GM18870 (cell line): ENCODE results near the gene PORCN.
"Not testable (repeated sequence)": the region's sequence is repeated elsewhere in the genome, so short reads cannot be mapped to it uniquely, and the experiment has no call there.

Experiments
- ATAC-seq: cut with Tn5 transposase; IDR thresholded peaks from one replicate; pipeline ENCODE4 v1.9.1; 2021; ENCODE audit warnings: moderate library complexity; ENCODE audit not compliant: unreplicated experiment

Gene PORCN

GRCh38 chrX:48509619-48510018, 827 bp downstream of the PORCN start:
- no peak for ATAC-seq

GRCh38 chrX:48511560-48511959, 2.8 kb downstream of the PORCN start:
- no peak for ATAC-seq

DNA sequence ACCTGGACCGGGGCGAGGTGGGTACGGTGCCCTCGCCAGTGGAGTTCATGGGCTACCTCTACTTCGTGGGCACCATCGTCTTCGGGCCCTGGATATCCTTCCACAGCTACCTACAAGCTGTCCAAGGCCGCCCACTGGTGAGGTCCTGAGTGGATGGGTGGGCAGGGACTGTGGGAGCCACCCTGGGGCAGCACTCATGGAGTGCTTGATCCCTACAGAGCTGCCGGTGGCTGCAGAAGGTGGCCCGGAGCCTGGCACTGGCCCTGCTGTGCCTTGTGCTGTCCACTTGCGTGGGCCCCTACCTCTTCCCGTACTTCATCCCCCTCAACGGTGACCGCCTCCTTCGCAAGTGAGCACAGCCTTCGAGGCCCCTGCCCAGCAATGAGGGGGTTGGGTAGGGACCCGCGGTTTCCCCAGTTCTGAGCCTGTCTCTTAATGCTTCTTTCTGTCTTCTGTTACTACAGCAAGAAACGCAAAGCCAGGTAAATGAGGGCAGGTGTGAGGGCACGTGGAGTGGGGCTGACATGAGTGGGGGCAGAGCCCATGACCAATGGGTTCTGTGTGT, 3.7 kb downstream of the PORCN start:
- no peak for ATAC-seq

DNA sequence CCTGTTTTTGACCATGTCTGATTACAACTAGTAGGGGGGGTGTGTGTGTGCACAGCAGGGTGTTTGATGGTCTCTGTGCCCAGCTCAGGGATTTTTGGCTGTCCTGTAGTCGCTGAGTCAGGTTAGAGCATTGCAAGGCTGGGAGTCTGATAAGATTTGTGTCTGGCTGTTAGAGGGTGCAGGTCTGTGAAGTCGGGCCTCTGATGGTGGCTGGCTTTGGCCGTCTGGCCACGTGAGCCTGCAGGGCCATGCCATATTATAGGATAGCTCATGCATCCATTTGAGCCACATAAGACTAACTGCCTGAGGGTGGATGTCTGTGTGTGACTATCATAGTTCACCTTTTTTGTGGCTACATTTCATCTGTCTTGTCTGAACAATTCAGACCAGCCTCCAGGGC, 4.9 kb downstream of the PORCN start:
- no peak for ATAC-seq

GRCh38 chrX:48514126-48514806, 5.5 kb downstream of the PORCN start:
- no peak for ATAC-seq

DNA sequence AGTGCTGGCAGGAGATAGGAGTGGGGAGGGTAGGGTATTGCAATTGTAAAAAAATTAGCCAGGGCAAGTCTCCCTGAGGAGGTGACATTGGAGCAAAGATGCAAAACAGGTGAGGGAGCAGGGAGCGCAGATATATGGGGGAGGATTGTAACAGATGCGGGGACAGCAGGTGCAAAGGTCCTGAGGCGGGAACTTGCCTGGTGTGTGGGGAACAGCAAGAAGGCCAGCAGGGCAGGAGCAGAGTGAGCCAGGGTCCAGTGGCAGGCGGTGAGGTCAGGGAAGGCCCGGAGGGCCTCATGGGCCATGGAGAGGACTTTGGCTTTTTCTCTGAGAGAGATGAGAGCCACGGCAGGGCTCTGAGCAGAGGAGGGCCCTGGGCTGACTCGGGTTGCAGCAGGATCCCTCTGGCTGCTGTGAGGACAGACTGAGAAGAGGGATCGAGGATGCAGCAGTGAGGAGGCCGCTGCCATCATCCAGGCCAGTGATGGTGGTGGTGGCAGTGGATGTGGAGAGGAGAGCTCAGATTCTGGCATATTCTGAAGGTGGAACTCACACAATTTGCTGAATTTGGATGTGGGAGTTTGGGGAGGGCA, 6.2 kb downstream of the PORCN start:
- ATAC-seq: no peak

DNA sequence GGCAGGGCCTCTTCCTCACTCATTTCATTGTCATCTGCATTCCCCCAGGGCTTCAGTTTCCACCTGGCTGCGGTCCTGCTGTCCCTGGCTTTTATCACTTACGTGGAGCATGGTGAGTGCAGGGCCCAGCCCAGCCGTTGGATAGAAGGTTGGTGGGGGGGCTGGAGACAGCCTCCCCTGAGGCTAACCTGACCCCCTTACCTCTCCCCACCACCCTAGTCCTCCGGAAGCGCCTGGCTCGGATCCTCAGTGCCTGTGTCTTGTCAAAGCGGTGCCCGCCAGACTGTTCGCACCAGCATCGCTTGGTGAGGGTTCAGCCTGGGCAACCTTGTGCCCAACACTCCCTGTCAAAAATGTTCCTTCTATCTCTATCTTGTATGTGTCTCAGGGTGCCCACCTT, 7.0 kb downstream of the PORCN start:
- ATAC-seq: no peak

GRCh38 chrX:48516285-48516684, 7.5 kb downstream of the PORCN start:
- ATAC-seq: no peak

GRCh38 chrX:48516987-48517386, 8.2 kb downstream of the PORCN start:
- no peak for ATAC-seq

GRCh38 chrX:48519481-48519880, 10.7 kb downstream of the PORCN start:
- not testable (repeated sequence) for ATAC-seq

- ATAC-seq: no peak
These were observed 11.7 kb downstream of the PORCN start for GRCh38 chrX:48520455-48520854.

GRCh38 chrX:48520976-48521352, 12.2 kb downstream of the PORCN start:
- no peak for ATAC-seq

DNA sequence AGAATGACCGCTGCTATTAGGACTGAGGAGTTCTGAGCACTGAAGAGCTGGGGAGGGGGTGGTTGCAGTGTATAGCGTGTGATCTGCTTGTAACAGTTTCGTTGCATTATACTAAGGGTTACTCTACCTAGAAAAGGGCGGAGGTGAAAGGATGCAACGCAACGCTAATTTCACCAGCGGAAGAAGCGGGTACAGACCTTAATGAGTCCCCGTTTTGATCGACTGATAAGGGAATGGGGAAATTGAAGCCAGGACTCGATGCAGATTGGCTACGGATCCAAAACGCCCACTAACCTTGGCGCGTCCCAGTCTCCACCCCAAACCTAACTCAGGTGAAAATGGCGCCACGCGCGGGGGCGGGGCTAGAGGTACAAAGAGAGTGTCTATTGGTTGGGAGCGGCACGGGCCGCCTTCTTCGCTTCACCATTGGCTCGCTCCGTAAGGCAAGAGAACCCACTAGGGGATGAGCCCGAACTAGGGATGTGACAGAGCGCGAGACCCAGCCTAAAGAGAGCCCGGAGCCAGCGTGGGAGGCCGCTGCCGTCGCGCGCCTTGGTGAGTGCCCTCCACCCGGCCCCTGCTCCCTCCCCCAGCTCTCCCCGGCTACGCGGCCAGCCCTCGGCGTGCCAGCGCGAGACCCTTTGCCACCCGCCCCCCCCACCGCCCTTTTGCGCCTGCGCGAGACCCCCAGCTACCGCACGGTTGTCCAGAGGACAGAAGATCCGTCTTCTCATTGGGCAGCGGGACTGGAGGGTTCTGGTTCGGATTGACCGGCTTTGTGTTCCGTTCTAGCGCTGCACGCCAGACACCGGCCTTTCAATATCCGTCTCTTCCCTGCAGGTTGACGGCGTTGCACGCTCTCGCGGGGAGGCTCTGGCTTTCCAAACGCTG, 12.8 kb downstream of the PORCN start, which contains the start of gene EBP:
Gene EBP (plus strand): TSS at position 456 of the 891 bp plus-strand sequence. CDS start 1,964 bp downstream, outside the sequence.
- ATAC-seq: peak; percentile 92

DNA sequence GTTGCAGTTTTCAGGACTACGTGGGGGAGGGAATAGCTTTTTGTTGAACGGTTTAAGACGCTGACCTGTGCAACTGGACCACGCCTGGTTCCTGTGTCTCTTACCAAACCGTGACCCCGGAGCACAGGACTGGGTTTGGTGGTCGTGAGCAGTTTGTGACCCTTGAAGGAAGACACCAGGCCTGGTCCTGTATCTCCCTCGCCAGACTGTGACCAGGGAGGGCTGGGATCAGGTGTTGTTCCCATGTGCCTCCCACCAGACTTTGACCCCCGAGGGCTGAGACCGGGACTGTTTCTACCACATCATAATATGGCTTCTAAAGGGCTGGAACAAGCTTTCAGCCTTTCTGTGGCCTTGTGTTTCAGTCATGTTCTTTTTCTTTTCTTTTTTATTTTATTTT, 13.5 kb downstream of the PORCN start:
- no peak for ATAC-seq

GRCh38 chrX:48523682-48524081, 14.9 kb downstream of the PORCN start:
- ATAC-seq: no peak

GRCh38 chrX:48525853-48526252, 17.1 kb downstream of the PORCN start:
- not testable (repeated sequence) for ATAC-seq

DNA sequence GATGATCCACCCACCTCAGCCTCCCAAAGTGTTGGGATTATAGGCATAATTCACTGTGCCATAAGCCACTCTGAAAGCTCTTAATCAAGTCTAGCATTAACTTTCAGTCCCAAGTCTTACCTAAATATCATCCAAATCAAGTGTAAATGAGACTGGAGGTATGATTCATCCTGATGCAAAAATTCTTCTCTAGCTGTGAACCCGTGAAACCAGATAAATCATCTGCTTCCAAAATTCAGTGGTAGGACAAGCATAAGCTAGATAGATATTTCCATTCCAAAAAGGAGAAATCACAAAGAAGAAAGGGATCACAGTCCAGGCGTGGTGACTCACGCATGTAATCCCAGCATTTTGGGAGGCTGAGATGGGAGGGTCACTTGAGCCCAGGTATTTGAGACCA, 21.9 kb downstream of the PORCN start:
- no peak for ATAC-seq

GRCh38 chrX:48531358-48531959, 22.7 kb downstream of the PORCN start:
- no peak for ATAC-seq

- no peak for ATAC-seq
These were observed 23.4 kb downstream of the PORCN start for GRCh38 chrX:48532161-48532560.

GRCh38 chrX:48533165-48533564, 24.4 kb downstream of the PORCN start:
- ATAC-seq: no peak
